Common myeloid progenitor, CD34-positive (primary cell): ENCODE results near the gene CFP.
A peak's percentile ranks its signal among the peaks of the same experiment; 100 is the strongest.
"Not testable (repeated sequence)": the region's sequence is repeated elsewhere in the genome, so short reads cannot be mapped to it uniquely, and the experiment has no call there.

Experiments used
- CTCF ChIA-PET: fragments of 350-600 bp; sonication (Branson Sonifier 250); formaldehyde crosslinking; loops from one replicate; lab custom pipeline; 2021; ENCODE audit warnings: antibody characterized with exemption; lab: Charles Lee
- POLR2A ChIA-PET: fragments of 350-600 bp; sonication (Branson Sonifier 250); formaldehyde crosslinking; loops from one replicate; lab custom pipeline; 2021; ENCODE audit warnings: antibody characterized with exemption; lab: Charles Lee
- DNase-seq, 3 donors: peaks; one replicate each; pipeline versions ENCODE4 v3.0.0 to v3.0.0-alpha.2; 2013
- H3K27ac ChIP-seq, 2 experiments: 1 replicate in 1 of 2; 2 replicates in 1 of 2; pipeline ENCODE4 v1.7.0; 2013; ENCODE audit warnings: inconsistent platforms in 2 of 2, low read length in 2 of 2, mild to moderate bottlenecking in 2 of 2, low read depth in 1 of 2, moderate library complexity in 1 of 2; ENCODE audit not compliant: severe bottlenecking in 2 of 2, insufficient read depth in 1 of 2, poor library complexity in 1 of 2
- H3K27me3 ChIP-seq, 5 experiments: replicated peaks in 2 of 5; 1 replicate in 3 of 5; 2 replicates in 2 of 5; pipeline versions ENCODE4 v1.6.1 to v1.7.0; 2013; ENCODE audit warnings: low read length in 4 of 5, mild to moderate bottlenecking in 2 of 5, moderate library complexity in 2 of 5, inconsistent platforms in 1 of 5; ENCODE audit not compliant: insufficient read depth in 5 of 5, control insufficient read depth in 4 of 5
- H3K36me3 ChIP-seq, 4 experiments: 1 replicate in 2 of 4; 2 replicates in 2 of 4; pipeline versions ENCODE4 v1.6.1 to v1.7.0; 2013; ENCODE audit warnings: low read length in 3 of 4, control low read depth in 1 of 4, mild to moderate bottlenecking in 1 of 4; ENCODE audit not compliant: control insufficient read depth in 4 of 4, insufficient read depth in 4 of 4
- H3K4me1 ChIP-seq, 4 experiments: 1 replicate in 3 of 4; 2 replicates in 1 of 4; pipeline versions ENCODE4 v1.6.1 to v1.7.1; 2013; ENCODE audit warnings: low read length in 3 of 4, mild to moderate bottlenecking in 3 of 4, control low read depth in 1 of 4, inconsistent platforms in 1 of 4, moderate library complexity in 1 of 4; ENCODE audit not compliant: control insufficient read depth in 4 of 4, insufficient read depth in 4 of 4; ENCODE audit errors: control extremely low read depth in 1 of 4
- H3K4me3 ChIP-seq, 7 experiments: 1 replicate in 4 of 7; 2 replicates in 3 of 7; pipeline versions ENCODE4 v1.5.1 to v1.7.0; 2013; ENCODE audit warnings: mild to moderate bottlenecking in 7 of 7, low read length in 6 of 7, moderate library complexity in 6 of 7, inconsistent platforms in 2 of 7, low read depth in 2 of 7, control low read depth in 1 of 7; ENCODE audit not compliant: insufficient read depth in 4 of 7, control insufficient read depth in 1 of 7; ENCODE audit errors: extremely low read depth in 1 of 7
- H3K9me3 ChIP-seq, 5 experiments: 1 replicate in 4 of 5; 2 replicates in 1 of 5; pipeline versions ENCODE4 v1.6.1 to v1.7.1; 2013; ENCODE audit warnings: low read length in 4 of 5, mild to moderate bottlenecking in 2 of 5, inconsistent platforms in 1 of 5, low read depth in 1 of 5, moderate library complexity in 1 of 5; ENCODE audit not compliant: control insufficient read depth in 4 of 5, insufficient read depth in 2 of 5; ENCODE audit errors: control extremely low read depth in 1 of 5
- WGBS: methylation state at CpG from one replicate; pipeline ENCODE4 v1.1.5; 2013; ENCODE audit not compliant: insufficient coverage; 5-methylcytosine and 5-hydroxymethylcytosine counted together

The CFP gene

DNA sequence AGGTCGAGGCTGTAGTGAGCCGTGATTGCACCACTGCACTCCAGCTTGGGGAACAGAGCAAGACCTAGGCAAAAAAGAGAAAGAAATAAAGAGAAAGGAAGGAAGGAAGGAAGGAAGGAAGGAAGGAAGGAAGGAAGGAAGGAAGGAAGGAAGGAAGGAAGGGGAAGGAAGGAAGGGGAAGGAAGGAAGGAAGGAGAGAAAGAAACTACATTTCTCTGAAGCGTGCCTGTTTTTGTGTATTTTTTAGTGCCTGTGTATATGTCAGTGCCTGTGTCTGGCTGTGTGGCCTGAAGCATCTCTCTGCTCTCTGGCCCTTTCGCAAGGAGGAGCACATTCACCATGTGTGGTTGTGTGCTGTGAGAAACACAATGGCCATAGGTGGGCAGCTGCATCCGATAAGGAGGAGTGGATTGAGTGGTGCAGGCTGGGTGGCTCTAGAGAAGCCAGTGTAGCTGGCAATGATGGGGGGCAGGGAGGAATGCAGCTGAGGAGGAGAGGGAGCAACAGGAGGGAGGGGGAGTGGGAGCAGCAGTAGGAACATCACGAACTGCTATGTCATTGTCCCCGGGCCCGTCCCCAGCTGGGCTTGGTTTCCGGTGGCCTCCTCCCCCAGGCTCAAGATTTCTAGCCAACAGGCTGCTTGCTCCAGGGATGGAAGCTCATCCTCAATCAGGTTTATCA lies 21.5 kb downstream of the CFP start:
- Histone ChIP-seq H3K4me1 (peaks cover 0 to 11% (median 8%) of the 10 kb centered on the region in 4 experiments), H3K27me3 (no peaks in the 10 kb centered on the region), H3K4me3 (peak overlapping the region in 1 of 7 experiments; percentile 10), H3K27ac (no peak overlapping the region), H3K9me3 (peaks cover 0 to 5% (median 0%) of the 10 kb centered on the region in 5 experiments), H3K36me3 (no peaks in the 10 kb centered on the region)
- DNase-seq, result peak in 2 of 3 donors; percentile 42 to 63
- POLR2A ChIA-PET, result interaction anchor here (0.9 kb wide), 1 partner anchor 25 kb away, joined by 3 read pairs; no protein-coding TSS in a partner anchor
- CTCF ChIA-PET, result interaction anchor here (1.3 kb wide), 1 partner anchor 25 kb away, joined by 3 read pairs; no protein-coding TSS in a partner anchor
- whole genome bisulfite sequencing, result 61% methylated on average over 8 of the region's 9 CpGs

DNA sequence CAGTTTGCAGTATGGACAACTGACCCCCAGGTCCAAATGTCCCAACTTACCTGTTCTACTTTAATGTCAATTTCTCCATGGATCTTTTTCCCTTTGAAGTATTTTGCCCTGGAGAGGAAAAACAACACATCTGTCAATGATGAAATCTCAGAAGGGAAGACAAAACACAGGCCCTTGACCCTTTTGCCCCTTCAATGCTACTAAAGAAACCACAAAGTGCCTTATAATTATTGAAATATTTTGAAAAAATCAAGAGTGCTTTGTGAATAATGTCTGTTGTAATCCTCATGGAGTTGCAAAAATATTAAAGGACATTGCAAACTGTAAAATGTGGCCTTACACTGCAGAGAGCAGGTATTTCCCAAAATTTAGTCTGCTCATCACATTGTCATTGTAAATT lies 22.6 kb downstream of the CFP start:
- no peaks in the 10 kb centered on the region for H3K27me3 ChIP-seq
- POLR2A ChIA-PET, result no interaction called here
- CTCF ChIA-PET, result no interaction called here
- no peak overlapping the region for H3K27ac ChIP-seq
- no peaks in the 10 kb centered on the region for H3K36me3 ChIP-seq
- peaks cover 0 to 5% (median 0%) of the 10 kb centered on the region in 5 experiments for H3K9me3 ChIP-seq
- H3K4me1 ChIP-seq, result peaks cover 0 to 11% (median 8%) of the 10 kb centered on the region in 4 experiments
- H3K4me3 ChIP-seq, result no peak overlapping the region
- no peak for DNase-seq

- H3K9me3 ChIP-seq, result peaks cover 0 to 8% (median 1%) of the 10 kb centered on the region in 5 experiments
- H3K27ac ChIP-seq, result no peak overlapping the region
- H3K36me3 ChIP-seq, result no peaks in the 10 kb centered on the region
- POLR2A ChIA-PET, result no interaction called here
- CTCF ChIA-PET, result interaction anchor here (1.4 kb wide), 1 partner anchor 10 kb away, joined by 4 read pairs; no protein-coding TSS in a partner anchor
- peaks cover 0 to 11% (median 8%) of the 10 kb centered on the region in 4 experiments for H3K4me1 ChIP-seq
- 82% methylated on average over 8 of the region's 9 CpGs for WGBS
- H3K4me3 ChIP-seq, result no peak overlapping the region
- no peak for DNase-seq
- H3K27me3 ChIP-seq, result peaks cover 0 to 2% (median 0%) of the 10 kb centered on the region in 5 experiments
These were observed 24.7 kb downstream of the CFP start for GRCh38 chrX:47605024-47605423.

GRCh38 chrX:47603125-47603524 lies 26.6 kb downstream of the CFP start:
- H3K27ac ChIP-seq, H3K27me3 ChIP-seq, DNase-seq, CTCF ChIA-PET, H3K36me3 ChIP-seq, H3K4me3 ChIP-seq, POLR2A ChIA-PET, H3K9me3 ChIP-seq: not testable (repeated sequence)
- 100% methylated on average over 1 of the region's 4 CpGs for WGBS
- peaks cover 0 to 11% (median 1%) of the 10 kb centered on the region in 4 experiments for H3K4me1 ChIP-seq

- no peaks in the 10 kb centered on the region for H3K36me3 ChIP-seq
- peaks cover 0 to 2% (median 0%) of the 10 kb centered on the region in 5 experiments for H3K27me3 ChIP-seq
- ChIA-PET POLR2A (no interaction called here), CTCF (no interaction called here)
- DNase-seq, result no peak
- WGBS, result no CpG with 5 or more reads among the region's 3 CpGs
- H3K4me3 ChIP-seq, result no peak overlapping the region
- peaks cover 0 to 10% (median 6%) of the 10 kb centered on the region in 5 experiments for H3K9me3 ChIP-seq
- H3K27ac ChIP-seq, result no peak overlapping the region
- H3K4me1 ChIP-seq, result no peaks in the 10 kb centered on the region
These were observed 32.5 kb downstream of the CFP start for GRCh38 chrX:47597222-47597621.

GRCh38 chrX:47596256-47596655 lies 33.5 kb downstream of the CFP start:
- H3K27ac ChIP-seq, result no peak overlapping the region
- no peaks in the 10 kb centered on the region for H3K4me1 ChIP-seq
- no peak overlapping the region for H3K4me3 ChIP-seq
- DNase-seq, result no peak
- WGBS, result 88% methylated on average over 1 of the region's 2 CpGs
- peaks cover 0 to 10% (median 6%) of the 10 kb centered on the region in 5 experiments for H3K9me3 ChIP-seq
- CTCF ChIA-PET, result no interaction called here
- no peaks in the 10 kb centered on the region for H3K36me3 ChIP-seq
- POLR2A ChIA-PET, result no interaction called here
- no peaks in the 10 kb centered on the region for H3K27me3 ChIP-seq

DNA sequence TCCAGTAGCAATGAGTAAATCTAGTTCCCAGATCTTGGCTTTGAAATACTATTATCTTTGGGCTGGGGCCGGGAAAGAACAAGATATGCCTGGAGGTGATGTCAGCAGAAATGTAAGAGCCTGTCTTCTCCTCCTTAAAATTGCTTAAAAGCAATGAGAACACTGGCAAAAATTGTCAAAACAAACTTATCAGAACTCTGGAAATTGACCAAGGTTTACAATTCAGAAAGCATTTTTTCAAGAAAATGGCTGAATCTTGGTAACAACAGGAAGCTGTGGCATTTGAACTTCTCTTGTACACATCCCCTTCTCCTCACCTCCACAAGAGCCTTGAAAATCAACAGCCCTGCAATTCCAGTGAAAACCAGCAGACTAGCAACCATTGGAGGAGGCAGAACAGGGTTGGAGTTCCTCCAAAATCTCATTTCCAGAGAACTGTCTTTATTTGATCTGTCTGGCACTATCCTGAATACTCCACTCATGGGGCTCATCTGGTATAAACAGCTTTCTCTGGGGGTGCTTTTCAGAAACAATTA lies 33.9 kb downstream of the CFP start:
- Histone ChIP-seq H3K4me1 (no peaks in the 10 kb centered on the region), H3K9me3 (peaks cover 0 to 10% (median 6%) of the 10 kb centered on the region in 5 experiments), H3K27me3 (no peaks in the 10 kb centered on the region), H3K4me3 (no peak overlapping the region), H3K27ac (no peak overlapping the region), H3K36me3 (no peaks in the 10 kb centered on the region)
- DNase-seq, result no peak
- 100% methylated on average over 1 of the region's 1 CpG for WGBS
- ChIA-PET CTCF (interaction anchor here (1.2 kb wide), 1 partner anchor 9 kb away, joined by 4 read pairs; no protein-coding TSS in a partner anchor), POLR2A (no interaction called here)
